GM13976 (cell line): ENCODE measurements around the gene ZKSCAN3.

ENCODE experiments used
- DNase-seq: peaks from one replicate; pipeline ENCODE4 v3.0.0; 2012; ENCODE audit warnings: low spot score
- in situ Hi-C: fragments of 300-500 bp; cut with MboI; formaldehyde crosslinking; loops from one replicate; pipeline ENCODE4 v1.12.0; 2022; ENCODE audit warnings: low sequenced_read_pairs, mixed read lengths, inconsistent platforms; ENCODE audit not compliant: unreplicated experiment
- TF ChIP-seq, protein P1 (sequence below): IDR thresholded peaks from 2 replicates; pipeline ENCODE4 v1.5.1; 2012; ENCODE audit warnings: borderline replicate concordance, mild to moderate bottlenecking; ENCODE audit not compliant: insufficient read depth; ENCODE audit errors: extremely low read depth, missing control alignments, control extremely low read depth

Gene ZKSCAN3

DNA sequence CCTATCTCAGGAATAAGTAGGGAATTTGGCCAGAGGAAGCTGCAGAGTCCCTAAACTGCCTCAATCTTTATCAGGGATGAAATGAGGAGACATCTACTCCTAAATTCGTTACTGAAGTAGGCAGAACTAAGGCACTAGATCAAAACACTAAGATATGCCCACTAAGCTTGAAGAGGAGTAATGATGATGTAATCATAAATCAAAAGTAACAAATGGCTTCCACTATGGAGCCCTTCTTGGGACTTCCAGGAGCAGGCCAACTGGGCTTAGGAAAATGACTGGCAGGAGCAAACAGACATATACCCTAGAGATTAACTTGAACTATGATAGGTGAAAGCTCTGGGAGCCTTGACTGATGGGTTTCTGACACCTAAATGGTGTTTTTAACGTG is 34.4 kb downstream of the ZKSCAN3 start:
- no peak for DNase-seq
- TF ChIP-seq, protein P1, sequence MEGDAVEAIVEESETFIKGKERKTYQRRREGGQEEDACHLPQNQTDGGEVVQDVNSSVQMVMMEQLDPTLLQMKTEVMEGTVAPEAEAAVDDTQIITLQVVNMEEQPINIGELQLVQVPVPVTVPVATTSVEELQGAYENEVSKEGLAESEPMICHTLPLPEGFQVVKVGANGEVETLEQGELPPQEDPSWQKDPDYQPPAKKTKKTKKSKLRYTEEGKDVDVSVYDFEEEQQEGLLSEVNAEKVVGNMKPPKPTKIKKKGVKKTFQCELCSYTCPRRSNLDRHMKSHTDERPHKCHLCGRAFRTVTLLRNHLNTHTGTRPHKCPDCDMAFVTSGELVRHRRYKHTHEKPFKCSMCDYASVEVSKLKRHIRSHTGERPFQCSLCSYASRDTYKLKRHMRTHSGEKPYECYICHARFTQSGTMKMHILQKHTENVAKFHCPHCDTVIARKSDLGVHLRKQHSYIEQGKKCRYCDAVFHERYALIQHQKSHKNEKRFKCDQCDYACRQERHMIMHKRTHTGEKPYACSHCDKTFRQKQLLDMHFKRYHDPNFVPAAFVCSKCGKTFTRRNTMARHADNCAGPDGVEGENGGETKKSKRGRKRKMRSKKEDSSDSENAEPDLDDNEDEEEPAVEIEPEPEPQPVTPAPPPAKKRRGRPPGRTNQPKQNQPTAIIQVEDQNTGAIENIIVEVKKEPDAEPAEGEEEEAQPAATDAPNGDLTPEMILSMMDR: no peak
- in situ Hi-C loops: loop anchor here (10.0 kb wide), 1 partner anchor 249 kb away; no protein-coding TSS in a partner anchor

DNA sequence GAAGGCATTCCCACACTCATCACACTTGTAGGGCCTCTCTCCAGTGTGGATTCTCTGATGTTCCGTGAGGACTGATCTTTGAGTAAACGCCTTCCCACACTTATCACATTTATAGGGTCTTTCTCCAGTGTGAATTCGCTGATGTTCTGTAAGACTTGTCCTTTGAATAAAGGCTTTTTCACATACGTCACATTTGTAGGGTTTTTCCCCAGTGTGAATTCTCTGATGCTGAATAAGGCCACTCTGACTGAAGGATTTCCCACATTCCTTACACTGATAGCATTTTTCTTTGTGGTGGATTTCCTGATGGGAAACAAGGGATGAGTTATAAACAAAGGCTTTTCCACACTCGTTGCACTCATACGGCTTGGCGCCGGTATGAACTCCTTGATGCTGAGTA is 40.9 kb downstream of the ZKSCAN3 start:
- DNase-seq: no peak
- TF ChIP-seq, protein P1: no peak
- in situ Hi-C loops: no loop called here

DNA sequence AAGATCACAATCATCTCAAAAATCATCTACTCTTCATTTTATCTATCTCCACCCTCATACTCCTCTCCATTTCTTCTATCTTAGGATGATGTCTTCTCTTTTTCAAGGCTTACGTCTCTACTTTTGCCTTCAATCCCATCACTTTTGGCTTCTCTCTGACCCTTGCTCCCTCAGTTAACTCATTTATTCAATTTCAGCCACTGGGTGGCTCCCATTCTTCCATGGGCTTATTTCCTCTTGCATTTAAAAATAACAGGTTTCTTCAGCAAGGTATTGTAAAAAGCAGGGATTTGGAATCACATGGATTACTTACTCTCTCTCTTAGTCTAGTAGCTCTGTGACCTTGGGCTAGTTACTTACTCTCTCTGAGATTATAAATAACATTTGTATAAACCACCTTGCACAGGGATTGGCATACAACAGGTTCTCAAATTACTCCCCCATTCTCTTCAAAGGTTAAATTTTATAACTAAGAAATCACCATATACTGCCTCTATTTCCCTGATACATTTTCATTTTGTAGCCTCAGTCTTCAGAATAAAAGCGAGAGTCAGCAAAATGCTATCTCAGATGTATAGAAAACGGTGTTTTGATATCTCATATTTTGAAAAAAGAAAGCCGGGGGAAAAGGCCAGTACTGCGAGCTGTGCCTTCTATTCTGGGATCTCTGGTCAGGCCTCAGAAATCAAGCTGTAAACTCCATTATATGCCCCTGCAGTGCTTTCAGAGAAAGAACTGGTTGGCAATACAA is 44.3 kb downstream of the ZKSCAN3 start:
- no peak for DNase-seq
- in situ Hi-C loops: no loop called here
- TF ChIP-seq, protein P1: peak; percentile 22

DNA sequence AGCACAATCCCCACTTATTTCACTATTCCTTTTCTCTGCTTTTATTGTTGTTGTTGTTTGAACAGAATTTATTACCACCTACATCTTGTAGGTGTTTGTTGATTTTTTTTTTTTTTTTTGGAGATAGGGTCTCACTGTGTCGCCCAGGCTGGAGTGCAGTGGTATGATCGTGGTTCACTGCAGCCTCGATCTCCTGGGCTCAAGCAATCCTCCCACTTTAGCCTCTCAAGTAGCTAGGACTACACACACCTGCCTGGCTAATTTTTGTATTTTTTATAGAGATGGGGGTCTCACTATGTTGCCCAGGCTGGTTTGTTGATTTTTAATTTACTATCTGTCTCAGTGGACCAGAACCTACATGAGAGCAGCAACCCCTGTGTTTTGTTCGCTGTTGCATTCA is 46.2 kb downstream of the ZKSCAN3 start:
- in situ Hi-C loops: no loop called here
- DNase-seq: no peak
- TF ChIP-seq, protein P1: no peak

DNA sequence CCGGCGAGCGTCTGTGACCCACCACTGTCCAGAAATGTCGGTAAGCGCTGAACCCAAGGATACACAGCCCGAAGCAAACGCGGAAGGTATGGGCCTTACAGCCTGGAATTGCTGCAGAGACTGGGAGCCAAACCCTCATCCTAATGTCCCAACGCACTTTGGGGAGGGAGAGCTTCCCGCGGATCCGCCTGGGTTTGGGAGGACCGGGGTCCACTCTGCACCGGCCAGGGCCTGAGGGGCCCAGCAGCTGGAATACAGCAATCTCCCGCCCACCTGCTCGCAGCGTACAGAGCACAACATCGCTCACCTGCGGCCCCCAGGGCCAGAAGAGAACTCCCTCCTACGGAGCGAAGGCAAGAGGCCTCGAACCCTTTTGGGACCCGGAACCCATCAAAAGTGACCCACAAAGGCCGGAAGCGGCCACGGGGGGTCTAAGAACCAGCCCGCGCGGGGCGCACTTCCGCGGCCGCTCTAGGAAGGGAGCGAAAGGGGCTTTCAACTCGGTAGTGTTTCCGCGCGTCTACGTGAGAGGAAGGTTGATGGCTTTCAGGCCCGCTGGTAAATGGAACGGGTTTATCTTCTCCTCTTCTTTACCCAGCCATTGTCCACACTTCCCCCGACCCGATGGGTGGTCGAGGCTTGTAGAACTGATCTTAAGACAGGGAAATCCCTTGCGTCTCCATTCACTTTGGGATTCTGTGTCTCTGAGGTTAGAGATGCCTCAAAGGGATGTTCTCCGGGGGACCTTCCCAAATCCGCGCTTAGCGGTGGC is 49.8 kb downstream of the ZKSCAN3 start, which contains the start of gene ZSCAN12:
TSS of gene ZSCAN12 (minus strand) at position 398 of the 772 bp plus-strand sequence. CDS start 1,342 bp downstream, outside the sequence.
- in situ Hi-C loops: no loop called here
- DNase-seq: peak; percentile 86
- TF ChIP-seq, protein P1: peak; percentile 57

DNA sequence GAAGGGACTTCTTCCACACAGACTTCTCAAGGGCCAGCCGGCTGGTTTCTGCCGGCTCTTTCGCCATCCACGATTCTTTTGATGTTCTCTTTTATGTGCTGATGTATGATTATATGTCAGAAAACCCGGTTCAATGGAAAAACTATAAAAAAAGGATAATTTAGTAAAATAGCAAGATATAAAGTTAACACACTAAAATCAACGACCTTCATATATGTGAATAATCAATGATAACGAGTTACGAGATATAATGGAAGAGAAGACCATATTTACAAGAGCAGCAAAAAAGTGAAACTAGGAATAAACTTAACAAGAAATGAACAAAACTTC is 50.3 kb downstream of the ZKSCAN3 start:
- TF ChIP-seq, protein P1: no peak
- DNase-seq: no peak
- in situ Hi-C loops: no loop called here
